HG03342 (cell line): ENCODE results near the gene CCDC178.
"Not testable (repeated sequence)": the region's sequence is repeated elsewhere in the genome, so short reads cannot be mapped to it uniquely, and the experiment has no call there.

Experiments
- ATAC-seq: cut with Tn5 transposase; IDR thresholded peaks from one replicate; pipeline ENCODE4 v1.9.1; 2021; ENCODE audit warnings: mild to moderate bottlenecking, moderate library complexity; ENCODE audit not compliant: unreplicated experiment

Gene CCDC178, protein sequence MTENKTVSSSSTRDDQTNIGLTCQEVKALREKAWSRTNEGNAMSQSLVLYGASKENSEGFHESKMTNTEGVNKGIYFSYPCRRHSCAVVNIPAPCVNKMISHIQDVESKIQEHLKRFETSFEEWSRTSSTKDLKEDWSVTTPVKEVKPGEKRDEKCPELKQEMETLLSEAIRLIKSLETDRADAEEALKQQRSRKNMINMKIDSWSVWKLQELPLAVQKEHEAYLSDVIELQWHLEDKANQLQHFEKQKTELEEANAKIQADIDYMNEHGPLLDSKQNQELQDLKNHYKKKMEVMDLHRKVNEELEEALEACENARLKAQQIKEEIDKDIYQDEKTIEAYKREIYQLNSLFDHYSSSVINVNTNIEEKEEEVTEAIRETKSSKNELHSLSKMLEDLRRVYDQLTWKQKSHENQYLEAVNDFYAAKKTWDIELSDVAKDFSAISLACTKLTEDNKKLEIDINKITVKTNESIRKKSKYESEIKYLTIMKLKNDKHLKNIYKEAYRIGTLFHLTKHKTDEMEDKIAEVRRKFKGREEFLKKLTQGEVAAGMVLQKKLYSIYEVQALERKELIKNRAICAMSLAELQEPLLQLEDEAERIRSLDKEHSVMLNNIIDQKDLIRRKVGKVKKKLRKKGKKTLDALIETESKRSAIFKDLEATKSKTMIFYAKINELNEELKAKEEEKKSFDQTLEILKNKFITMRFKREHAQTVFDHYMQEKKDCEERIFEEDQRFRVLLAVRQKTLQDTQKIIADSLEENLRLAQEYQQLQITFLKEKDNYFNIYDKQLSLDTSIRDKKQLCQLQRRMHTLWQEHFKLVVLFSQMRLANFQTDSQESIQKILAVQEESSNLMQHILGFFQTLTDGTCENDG

DNA sequence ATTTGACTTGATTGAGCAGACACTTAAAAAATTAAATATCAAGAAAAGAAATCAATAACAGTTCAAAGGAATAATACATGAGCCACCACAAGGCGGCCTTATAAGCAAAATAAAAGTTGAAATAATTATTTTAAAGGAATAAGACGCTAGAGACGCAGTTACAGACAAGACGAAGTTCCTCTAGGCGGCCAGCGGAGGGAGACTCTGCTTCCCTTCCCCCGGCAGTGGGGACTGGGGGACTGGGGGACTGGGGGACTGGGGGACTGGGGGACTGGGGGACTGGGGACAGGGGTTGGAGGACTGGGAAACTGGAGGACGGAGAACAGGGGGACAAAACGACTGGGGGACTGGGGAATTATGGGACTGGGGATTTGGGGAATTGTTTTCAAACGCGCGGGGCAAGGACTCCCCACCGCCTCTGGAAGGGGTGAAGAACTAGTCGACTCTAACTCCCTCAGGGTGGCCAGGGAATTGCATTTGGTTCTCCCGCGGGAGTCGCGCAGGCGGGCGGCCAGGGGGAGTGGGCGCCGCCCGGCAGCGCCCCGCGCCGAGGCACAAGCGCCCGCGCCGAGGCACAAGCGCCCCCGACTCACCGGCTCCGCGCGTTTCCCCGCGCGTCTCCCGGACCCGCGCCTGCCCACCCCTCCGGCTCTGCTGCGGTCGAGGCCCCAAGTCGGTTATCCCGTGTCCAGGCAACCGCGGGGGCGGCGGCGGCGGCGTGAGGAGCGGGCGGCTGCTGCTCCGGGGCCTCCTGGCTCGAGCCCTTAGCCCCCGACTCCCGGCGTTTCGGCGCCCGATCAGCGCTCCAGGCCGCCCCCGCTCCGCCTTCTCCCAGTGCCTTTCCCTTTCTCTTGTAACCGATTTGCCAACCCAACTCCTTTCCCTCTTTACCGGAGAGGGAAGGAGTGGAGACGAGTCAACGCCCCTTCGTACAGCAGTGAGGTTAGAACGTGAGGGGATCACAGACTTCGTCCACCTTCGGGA lies at the start of gene CCDC178:
CCDC178 (minus strand) TSS at position 662 of the 984 bp plus-strand sequence. CDS start 28,633 bp downstream, outside the sequence.
- no peak for ATAC-seq

DNA sequence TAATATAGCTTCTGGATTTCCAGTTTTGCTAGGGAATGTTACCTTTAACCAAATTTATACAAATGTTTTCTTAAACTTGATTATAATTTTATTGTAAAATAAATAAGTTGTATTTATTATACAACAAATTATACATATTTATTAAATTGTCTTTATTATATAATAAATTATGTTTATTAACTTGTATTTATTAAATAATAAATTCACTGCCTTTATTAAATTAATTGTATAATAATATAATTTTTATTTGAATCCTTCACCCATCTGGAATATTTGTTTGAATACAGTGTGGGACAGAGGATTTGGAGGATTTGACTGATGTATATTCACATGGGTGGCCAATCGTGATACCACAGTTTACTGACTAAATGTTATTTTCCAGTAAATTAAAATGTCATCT lies 43.4 kb upstream of the CCDC178 start:
- ATAC-seq: no peak

DNA sequence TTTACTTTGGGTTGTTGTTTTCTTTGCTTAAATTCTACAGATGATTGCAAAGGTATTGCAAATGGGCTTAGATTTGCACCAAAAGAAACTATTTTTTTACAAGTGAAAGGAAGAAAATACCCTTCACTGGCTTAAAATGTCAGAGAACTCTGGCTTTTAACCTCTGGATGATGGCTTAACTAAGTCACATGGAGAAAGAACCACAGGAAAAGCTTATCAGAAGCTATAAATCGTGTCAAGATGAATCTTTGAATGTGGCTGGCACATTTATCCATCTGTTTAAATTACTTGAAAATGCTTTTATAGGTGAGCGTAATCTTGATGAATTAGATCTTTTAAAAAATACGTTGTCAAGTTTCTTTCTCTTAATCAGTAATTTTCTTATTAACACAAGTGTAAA lies 32.0 kb upstream of the CCDC178 start:
- ATAC-seq: no peak

DNA sequence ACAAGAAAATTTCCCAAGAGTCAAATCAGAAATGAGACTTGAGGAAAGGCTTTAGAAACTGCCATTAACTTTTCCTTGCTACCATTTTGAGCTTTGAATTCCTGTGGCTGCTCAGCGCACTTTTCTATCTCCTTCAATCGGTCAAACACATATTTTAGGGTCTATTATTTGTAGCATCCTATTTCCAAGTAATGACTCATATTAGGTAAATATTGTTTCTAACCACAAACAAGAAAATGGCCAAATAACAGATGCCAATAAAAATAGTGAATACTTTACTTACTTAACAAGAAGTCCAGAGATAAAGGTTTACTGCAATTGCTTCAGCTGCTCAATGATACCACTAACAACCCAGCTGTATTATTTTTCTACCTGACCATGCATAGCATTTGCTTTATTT lies 29.7 kb upstream of the CCDC178 start:
- ATAC-seq: no peak

DNA sequence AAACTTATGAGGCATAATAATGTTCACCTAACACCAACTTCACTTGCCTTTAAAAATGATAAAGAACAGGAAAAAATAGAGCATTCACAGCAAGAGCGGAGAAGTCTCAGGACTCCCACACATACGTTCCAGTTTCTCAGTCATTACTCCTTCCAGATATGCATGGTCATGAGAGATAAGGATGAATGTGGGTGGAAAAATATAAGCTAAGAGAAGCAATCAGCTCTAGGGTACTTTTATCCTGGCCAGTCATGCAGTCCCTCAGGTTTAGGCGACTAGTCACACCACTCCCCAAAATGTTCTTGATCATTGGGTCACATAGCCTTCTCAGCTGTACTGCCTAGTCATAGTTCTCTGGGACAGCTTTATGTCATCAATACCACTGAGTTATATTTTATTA lies 29.2 kb upstream of the CCDC178 start:
- ATAC-seq: no peak

DNA sequence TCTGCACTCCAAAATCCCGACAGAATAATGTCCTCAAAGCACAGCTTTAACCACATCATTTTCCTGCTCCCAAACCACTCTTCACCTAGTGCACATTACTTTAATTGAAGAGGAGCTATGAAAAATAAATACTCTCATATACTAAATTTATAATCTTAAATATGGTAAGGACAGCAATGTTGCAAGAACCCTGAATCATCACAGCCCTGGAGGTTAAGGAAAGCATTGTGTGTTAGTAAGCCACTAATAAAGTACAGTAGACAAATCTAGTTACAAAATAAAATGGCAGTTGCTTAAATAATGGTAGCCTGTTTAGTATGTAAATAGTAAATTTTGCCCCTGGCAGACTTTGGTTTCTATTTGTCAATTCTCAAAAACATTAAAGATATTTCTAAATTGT lies 27.0 kb upstream of the CCDC178 start:
- ATAC-seq: no peak

DNA sequence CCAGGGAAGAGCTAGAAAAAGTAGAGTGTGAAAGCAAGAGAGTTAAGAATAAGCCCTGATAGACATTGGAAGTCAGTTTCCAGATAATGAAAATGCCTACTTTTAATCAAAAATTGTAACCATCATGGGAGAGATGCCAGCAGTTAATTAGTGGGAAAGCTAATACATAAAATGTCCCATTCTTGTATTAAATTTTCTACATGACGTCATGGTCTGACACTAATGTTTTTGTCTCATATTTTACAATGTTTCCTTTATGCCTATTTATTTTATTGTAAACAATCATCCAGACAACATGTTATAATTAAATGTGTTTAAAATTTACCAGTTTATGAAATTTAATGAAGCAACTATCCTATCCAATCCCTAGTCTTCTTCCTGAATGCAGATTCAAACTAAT lies 26.3 kb upstream of the CCDC178 start:
- no peak for ATAC-seq

DNA sequence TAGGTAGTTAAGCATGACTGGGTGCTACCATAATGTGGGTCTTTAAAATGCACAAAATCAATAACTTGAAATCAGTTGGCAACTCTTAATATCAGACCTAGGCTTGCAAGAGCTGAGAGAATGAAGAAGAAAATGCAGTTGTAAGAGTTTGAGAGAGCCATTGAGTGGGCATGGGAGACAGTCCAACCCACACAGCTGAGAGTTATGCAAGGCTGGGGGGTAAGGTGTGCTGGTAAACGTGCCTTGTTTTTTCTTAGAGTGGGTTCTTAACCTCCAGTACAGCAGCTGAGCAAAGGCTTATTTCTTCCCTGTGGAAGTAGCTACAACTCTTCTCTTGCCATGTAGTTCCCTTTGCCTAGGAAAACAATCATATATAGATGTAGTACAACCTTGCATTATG lies 20.2 kb upstream of the CCDC178 start:
- ATAC-seq: no peak

DNA sequence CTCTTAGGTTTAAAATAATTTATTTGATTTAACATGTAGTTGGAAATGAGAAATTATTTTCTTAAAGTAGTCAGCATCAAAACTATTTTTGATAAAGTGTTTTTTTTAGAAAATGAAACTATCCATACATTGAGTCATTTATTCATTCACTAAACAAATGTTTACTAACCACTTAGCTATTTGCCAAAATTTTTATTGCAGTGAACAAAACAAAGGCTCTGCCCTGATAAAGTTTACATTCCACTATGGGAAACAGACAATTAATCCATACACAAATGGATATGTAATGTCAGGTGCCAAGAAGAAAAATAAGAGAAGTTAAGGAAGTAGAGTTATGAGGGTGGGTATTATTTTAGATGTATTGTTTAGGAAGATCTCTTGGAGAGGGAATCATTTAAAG lies 19.1 kb upstream of the CCDC178 start:
- no peak for ATAC-seq

DNA sequence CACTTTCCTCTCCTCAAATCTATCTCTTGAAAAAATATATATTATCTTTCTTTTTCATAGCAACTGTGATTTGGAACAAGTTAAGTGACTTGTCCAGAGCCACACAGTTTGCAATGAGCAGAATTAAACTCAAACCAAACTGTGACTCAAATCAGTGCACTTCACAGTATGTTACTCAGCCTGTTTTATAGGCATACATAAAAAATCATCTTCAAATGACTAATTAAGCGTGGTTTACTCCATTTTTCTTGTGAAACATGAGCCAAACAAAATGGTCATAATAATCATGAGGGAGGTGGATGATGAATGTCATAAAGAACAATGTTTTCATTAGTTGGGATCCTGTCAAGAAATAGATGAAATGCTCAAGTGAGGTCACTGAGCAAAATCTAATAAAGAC lies 6.1 kb upstream of the CCDC178 start:
- no peak for ATAC-seq

DNA sequence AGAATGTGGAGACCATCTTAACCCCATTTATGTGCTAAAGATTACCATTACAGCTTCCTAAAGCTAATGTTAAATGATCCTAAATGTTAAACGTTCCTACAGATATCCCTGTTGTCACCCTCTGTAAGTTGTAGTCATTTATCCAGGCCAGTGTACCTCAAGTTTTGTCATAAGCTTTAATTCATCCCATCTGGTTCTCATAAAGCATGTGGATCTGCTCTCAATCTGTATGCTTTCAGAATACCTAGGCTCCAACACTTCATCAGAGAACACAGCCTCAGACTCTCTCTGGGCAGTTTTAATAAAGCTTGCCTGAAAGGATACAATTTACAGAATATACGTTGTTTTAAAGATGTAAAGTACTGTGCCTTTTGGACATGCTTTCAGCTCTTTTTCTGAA lies 4.2 kb upstream of the CCDC178 start:
- no peak for ATAC-seq

DNA sequence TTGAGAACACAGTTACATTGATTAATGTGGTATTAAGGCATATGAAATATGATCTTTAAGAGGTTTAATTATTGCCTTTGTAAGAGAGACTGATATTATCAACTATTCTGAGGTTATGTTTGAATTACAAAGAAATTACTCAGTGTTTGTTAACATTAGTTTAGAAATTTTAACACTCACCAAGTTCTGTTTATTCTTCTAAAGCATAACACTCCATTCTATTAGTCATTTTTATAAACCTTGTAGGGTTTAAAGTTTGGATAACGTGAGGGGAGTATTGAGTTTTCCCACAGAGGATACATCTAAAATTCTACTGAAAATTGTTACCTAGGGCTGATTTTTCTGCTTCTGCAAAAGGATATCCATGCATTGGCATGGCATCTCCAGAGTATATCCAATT lies 7.7 kb downstream of the CCDC178 start:
- no peak for ATAC-seq

DNA sequence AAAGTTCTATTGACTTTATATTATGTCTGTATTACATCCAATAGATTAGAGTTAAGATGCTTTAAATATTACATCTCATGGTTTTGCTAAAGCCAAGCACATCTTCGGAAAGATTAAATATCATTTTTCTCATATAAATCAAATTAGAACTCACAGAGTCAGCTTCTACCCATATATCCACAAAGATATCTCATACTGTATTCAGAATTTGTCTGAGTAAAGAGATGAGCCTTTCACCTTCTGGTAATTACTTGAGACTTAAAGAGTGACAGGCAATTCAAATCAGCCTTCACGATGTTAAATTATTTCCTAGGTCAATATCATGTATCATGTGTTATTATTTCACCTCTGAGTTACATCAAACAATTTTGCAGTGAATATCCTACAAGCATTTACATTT lies 13.0 kb downstream of the CCDC178 start:
- ATAC-seq: no peak

DNA sequence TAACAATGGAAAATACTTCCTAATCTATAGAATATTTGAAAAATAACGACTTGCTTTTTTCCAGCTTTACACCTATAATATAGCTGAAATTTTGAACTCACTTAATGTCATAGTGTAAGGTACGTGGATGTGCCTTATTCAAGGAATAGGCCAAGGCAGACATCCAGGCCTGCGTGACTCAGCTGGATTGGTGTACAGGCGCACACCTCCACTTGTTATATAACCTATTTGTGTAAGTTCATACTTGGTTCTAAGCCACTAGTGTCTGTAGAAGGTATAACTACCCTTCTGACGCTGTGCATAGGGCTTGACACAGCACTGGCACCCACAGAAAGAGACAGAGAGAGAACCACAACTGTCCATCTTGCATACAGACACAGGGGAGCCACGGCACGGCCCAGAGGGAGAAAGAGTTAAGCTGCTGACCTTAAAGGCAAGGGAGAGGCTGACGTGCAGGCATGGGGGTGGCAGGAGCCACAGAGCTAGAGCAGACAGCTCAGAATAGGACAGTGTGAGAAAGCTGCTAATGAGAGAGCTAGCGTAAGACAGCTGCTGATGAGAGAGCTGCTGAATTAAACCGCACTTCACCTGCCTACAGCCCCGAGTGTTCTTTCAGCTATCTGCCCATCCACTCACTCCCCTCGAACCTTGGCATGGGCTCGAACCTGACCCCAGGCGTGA lies 16.1 kb downstream of the CCDC178 start:
- no peak for ATAC-seq

DNA sequence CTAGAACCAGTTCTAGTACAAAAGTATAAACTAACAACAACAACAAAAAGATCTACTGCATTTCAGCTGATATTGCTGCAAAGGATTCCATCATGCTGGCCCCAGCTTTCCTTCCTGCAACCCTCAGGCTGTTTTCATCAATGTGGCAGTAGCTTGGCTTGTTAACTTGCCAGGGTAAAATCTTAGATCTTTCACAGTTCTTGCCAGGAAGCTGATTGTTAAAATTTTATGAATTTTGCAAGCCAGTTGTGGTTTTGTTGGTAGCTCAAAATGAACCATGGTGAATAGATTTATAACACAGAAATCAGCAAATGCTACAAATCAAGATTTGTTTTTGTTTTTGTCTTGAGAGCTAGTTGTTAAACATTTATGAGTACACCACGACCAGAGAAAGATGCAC lies 19.3 kb downstream of the CCDC178 start:
- no peak for ATAC-seq

DNA sequence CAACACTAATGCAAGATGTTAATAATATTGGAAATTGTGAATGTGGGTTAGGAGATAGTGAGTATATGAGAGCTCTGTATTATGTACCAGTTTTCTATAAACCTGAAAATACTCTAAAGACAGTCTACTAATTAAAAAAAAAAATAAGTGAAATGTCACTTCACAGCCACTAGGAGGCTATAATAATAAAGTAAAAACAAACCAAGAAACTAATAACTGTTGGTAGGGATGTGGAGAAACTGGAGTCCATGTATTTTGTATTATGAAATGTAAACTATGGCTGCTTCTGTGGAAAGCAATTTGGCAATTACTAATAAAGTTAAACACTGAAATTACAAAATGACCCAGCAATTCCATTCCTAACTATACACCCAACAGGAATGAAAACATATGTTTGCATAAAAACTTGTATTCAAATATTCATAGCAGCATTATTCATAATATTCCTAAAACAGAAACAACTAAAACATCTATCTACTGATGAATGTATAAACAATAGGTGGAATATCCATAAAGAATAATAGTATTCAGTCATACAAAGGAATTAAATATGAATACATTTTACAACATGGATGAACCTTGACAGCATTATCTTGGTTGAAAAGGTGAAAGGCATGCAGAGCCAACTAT lies 36.2 kb downstream of the CCDC178 start:
- peak; percentile 72 for ATAC-seq

DNA sequence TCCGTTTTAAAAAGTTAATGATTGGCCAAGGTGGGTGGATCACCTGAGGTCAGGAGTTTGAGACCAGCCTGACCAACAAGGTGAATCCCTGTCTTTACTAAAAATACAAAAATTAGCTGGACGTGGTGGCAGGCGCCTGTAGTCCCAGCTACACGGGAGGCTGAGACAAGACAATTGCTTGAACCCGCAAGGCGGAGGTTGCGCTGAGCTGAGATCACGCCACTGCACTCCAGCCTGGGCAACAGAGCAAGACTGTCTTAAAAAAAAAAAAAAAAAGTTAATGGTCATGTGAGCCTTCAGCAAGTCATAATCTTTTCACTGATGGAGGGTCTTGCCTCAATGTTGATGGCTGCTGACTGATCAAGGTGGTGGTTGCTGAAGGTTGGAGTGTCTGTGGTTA lies 41.6 kb downstream of the CCDC178 start:
- not testable (repeated sequence) for ATAC-seq

DNA sequence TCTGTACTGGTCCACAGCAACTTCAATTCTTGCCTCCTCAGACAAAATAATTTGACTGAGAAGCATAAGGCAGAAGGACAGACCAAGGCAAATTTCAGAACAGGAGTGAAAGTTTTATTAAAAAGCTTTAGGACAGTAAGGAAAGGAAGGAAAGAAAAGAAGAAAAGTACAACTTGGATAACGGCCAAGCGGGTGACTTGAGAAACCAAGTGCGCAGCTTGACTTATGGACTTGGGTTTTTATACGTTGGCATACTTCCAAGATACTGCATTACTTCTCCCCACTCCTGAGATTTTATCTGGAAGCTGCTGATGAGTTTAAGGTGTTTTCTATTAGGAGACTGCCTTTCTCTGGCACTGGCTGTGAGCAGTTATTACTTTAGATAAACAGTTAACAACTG lies 64.7 kb downstream of the CCDC178 start:
- ATAC-seq: no peak

DNA sequence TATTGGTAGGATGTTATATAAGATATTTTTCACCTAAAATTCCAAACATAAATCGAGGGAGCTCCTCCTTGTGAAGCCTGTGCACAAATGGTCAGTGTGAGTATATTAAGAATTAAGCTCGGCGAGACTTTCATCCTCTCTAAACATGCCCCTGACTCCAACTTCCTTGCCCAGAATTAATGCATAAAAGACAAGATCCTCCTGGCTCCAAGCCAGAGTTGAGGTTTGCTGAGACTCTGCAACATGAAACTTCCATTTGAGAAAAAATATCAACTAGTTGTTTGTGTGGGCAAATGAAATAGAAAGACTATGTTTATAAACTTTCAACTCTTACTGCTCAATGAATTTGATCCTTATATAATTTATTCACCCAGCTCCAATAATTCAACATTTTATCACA lies 68.1 kb downstream of the CCDC178 start:
- no peak for ATAC-seq
